NCI-H2081 (cell line): Measurements from ENCODE around the gene FTCD.
"Not testable (repeated sequence)": the region's sequence is repeated elsewhere in the genome, so short reads cannot be mapped to it uniquely, and the experiment has no call there.

ENCODE experiments used
- DNase-seq, 2 experiments: peaks; one replicate each; lab custom pipeline; 2025; lab: John Stamatoyannopoulos, UW

FTCD gene, protein sequence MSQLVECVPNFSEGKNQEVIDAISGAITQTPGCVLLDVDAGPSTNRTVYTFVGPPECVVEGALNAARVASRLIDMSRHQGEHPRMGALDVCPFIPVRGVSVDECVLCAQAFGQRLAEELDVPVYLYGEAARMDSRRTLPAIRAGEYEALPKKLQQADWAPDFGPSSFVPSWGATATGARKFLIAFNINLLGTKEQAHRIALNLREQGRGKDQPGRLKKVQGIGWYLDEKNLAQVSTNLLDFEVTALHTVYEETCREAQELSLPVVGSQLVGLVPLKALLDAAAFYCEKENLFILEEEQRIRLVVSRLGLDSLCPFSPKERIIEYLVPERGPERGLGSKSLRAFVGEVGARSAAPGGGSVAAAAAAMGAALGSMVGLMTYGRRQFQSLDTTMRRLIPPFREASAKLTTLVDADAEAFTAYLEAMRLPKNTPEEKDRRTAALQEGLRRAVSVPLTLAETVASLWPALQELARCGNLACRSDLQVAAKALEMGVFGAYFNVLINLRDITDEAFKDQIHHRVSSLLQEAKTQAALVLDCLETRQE

DNA sequence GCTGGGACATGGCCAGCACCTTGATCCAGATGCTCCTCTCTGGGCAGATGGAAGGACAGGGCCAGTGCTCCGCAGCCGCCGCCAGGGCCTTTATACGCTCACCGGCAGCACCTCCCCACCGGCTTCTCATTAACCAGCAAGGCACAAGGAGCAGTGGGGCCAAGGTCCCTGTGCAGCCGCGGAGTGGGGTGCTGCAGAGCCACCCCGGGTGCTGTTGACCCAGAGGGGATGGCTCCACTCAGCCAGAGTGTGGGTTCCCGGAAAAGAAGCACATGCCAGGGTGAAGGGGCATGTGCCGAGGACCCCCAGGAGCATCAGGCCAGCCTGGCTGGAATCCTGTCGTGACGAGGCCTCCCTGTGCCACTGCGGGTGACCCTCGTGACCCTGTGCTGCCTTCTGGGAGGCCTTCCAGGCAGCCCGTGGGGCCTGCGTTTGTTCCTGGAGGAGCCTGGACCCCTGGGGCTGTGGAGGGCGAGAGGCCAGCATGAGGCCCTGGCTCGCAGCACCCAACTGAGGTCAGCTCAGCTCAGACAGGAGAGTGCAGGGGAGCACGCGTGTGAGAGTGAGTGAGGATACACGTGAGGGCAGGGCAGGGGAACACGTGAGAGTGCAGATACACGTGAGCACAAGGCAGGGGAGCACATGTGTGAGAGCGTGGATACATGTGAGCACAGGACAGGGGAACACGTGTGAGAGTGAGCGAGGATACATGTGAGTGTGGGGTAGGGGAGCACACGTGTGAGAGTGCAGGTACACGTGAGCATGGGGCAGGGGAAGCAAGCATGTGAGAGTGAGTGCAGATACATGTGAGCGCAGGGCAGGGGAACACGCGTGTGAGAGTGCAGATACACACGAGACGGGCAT is at the start of gene FTCD:
Gene FTCD, minus strand, starts transcription at position 66 of the 864 bp plus-strand sequence. Its CDS starts 56 bp downstream, at position 10.
- DNase-seq: no peak

DNA sequence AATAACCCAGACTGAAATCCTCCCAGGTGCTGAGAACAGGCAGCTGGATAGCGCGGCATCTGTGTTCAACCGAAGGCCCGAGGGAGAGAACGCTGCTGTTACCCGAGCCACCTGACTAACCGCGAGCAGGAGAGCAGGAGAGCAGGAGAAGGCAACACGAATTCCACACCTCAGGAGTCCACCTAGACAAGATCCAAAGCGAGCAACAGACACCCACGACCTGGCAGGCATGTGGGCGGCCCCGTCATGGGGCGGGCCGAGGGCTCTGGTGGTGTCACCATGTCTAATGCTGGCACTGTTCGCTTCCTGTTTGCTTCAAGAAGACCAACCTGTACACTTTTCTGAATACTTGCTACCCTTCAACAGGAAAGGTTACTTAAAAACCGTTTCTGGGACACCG is 49.8 kb upstream of the FTCD start:
- DNase-seq: no peak

DNA sequence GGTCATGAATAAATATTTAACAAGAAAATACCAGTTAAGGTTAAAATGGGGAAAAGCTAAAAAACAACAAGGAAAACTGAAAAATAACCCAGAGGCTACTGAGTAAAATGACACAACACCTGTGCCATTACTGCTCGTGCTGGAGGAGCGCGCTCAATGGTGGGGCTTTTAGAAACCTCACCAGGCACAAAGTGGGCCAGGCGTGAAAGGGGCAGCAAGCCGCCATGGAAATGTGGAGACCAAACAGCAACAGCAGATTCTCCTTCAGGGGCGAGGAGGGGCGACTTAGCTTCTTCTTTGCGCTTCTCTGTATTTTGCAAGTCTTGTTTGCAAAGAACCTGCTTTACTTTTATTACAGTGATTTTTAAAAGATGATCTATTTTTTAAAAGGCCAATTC is 47.8 kb upstream of the FTCD start:
- DNase-seq: no peak

DNA sequence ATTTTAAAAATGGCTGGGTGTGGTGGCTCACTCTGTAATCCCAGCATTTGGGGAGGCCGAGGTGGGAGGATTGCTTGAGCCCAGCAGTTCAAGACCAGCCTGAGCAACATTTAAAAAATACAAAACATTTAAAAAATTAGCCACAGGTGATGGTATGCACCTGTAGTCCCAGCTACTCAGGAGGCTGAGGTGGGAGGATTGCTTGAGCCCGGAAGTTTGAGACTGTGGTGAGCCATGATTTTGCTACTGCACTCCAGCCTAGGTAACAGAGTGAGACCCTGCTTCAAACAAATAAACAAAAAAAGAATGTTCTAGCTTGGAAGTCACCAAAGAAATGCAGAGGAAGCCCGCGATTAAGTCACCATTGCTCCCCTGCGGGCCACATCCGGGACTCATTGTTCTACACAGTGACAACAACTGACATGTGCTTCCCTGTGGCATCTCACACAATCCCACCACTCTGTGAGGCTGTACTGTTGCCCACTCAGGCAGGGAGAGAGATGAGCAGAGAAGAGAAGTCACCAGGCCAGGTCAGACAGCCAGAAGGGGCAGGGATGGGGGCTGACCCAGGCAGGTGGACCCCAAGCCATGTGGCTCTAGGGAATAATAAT is 47.3 kb upstream of the FTCD start:
- no peak for DNase-seq

DNA sequence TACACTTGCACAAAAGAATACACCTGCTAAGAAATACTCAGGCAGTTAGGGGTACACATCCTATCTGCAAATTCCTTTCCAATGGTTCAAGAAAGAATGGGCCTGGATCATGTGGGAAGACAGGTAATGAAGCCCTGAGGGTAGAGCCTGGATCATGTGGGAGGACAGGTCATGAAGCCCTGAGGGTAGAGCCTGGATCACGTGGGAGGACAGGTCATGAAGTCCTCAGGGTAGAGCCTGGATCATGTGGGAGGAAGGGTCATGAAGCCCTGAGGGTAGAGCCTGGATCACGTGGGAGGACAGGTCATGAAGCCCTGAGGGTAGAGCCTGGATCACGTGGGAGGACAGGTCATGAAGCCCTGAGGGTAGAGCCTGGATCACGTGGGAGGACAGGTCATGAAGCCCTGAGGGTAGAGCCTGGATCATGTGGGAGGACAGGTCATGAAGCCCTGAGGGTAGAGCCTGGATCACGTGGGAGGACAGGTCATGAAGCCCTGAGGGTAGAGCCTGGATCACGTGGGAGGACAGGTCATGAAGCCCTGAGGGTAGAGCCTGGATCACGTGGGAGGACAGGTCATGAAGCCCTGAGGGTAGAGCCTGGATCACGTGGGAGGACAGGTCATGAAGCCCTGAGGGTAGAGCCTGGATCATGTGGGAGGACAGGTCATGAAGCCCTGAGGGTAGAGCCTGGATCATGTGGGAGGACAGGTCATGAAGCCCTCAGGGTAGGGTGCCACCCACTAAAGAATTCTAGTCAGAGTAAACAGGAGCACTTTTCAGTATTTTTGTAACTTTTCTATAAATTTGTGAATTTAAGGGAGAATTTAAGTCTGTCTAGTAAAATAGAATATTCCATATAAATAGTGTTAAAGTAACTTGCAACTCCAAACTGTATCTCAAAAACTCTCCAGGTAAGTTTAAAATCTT is 45.8 kb upstream of the FTCD start:
- not testable (repeated sequence) for DNase-seq

DNA sequence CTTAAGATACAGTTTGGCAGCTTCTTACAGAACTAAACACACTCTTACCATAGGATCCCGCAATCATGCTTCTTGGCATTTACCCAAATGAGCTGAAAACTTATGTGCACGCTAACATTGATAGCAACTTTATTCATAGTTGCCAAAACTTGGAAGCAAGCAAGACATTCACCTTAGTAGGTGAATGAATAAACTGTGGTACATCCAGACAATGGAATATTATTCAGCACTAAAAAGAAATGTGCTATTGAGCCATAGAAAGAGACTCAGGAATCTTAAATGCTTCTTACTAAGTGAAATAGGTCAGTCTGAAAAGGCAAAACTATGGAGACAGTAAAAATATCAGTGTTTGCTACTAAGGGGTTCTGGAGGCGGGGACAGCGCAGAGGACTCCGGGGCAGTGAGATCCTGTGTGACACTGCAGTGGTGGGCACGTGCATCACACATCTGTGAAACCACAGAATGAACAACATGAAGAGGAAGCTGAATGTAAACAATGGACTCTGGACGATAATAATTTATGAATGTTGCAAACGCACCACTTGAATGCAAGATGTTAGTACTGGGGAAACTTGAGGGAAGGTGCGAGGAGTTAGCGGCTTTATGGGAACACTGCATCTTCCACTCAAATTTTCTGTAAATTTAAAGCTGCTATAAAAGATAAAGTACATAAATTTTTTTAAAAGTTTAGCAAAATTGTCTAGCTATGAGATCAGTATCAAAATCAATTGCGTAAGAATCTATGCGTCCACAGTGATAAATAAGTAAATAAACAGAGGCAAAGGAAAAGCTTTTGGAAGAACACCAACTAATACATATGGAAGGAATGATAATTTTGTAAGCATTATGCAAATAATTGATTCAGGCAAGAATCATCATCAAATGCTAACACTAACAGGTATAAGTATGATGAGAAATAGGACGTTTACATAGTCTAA is 44.3 kb upstream of the FTCD start:
- DNase-seq: no peak

DNA sequence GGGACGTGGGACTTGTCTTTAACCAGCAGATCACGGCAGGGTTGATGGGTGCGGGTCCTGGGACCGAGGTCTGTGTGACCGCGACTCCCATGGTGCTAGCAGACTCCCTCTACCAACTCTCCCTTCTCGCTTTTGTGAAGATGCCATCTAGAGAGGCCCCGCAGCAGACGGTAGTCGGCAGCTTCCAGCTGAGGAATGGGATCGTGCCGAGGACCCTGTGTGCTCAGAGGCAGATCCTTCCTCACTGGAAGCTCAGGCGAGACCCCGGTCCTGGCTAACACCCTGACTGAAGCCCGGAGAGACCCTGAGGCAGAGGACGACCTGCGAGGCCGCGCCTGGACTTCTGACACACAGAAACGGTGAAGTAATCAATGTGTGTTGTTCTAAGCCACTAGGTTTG is 41.4 kb upstream of the FTCD start:
- DNase-seq: no peak

DNA sequence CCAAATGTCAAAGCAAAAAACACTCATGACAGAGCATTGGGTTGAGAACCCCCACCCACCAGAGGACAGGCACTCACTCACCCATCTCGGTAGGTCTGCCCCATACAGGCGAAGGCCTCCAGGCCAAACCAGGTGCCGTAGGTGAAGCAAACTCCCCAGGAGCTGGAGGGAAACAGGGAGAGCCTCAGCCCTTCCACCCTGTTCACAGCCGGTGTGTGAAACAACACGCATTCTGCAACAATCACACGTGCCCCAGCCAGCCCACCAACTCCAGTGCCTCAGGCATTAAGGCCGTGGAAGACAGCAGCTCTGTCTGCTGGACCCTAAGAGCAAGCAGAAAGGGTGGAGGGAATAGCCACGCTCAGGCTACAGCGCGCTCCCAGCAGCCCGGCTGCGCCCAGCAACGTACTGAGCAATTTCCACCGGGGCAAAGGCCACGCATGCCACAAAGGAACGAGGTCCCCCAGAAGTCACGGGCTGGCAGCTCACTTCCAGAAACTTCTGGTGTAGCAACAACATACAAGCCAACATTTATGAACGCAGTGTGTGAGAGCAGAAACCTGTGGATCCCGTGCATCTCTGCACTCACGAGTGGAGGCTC is 40.3 kb upstream of the FTCD start:
- DNase-seq: no peak

DNA sequence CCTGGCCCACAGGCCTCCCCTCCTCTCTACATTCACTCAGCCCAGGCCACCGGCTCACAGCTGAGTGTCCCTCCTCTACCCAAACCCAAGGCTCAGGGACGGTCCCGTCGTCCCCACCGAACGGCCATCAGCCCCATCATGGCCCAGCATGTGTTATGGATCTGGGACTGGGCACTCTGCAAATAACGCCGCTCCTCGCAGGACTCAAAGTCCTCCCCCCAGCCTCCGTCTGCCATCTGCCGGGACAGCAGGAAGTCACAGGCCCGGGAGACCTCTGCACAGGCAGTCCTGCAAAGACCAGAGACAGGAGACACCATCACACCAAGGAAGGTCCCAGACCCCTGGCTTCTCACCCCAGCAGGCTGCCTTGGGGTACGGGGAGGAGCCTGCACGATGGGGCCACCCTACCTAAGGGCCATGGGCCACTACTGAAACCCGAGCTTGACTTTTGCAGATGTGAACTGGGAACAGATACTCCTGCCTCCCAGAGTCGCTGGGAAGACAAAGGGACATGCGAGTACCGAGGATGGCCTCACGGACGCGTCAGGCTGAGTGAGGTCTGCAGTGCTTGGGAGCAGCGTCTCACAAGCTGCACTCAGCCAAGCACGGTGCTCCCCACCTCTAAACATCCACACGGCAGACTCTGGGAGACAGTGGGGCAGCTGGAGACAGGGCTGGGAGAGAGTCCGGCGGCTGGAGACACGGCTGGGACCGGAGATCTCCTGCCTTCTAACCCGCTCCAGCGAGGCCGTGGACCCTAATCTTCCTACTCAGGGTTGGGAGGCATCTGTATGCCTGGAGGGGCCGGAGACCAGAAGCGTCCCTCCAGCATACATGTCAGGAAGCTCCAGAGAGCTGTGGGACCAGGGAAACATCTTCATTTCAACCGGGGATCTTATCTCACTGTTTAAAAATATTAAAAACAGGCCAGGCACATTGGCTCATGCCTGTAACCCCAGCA is 39.3 kb upstream of the FTCD start:
- DNase-seq: no peak

DNA sequence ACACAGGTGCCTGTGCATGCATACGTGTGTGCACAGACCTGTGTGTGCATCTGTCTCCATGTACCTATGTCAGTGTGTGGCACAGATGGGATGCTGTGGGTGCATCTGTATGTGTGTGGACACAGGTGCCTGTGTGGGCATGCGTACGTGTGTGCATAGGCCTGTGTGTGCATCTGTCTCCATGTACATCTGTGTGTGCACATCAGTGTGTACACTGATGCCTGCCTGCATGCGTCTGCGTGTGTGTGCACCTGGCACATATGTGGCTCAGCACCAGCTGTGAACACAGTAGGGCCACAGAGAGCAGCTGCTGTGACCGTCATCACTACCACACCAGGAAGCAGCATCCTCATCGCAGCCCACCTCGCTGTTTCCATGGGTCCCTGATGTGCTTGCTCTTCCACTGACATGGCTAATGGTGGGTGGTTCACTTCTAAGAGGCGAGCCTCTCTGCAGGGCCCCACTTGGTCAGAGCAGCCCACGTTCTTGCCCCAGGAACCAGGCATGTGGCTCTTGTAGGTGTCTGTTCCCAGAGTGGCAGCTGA is 38.5 kb upstream of the FTCD start:
- no peak for DNase-seq

DNA sequence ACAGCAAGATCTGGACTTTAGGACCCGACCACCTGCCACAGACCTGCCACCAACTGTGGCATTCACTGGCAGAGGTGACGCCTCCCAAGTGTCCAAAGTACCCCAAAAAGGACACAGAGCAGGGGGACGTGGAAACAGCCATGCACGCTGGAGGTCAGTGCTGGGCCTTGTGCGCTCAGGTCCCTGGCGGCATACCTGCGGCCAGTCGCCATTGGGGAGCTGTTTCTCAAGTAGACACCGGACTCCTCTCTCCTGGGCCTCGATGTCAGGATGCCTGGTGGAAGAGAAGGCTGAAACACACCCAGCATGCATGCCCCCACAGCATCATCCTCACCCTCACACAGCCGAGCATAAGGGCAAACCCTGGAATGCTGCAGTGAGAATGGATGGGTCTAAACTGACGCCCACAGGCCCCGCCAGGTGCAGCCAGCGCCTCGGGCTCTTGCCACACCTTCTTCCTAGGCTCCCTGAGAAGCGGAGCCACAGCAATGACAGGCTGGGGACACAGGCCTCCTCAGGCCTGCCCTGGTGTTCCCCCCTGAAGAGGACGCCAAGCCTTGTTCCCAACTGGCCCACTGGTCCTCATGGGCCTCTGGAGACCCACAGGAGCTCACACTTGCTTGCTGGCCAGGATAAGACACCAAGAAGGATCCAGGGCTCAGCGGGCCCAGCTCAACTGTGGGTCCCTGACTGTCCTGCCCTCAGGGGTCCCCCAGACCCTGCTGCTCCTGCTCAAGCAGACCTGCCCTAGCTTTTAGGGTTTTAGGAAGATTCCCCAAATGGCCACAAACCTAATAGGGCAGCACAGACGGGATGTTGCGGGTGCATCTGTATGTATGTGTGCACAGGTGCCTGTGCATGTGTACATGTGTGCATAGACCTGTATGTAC is 36.6 kb upstream of the FTCD start:
- no peak for DNase-seq

DNA sequence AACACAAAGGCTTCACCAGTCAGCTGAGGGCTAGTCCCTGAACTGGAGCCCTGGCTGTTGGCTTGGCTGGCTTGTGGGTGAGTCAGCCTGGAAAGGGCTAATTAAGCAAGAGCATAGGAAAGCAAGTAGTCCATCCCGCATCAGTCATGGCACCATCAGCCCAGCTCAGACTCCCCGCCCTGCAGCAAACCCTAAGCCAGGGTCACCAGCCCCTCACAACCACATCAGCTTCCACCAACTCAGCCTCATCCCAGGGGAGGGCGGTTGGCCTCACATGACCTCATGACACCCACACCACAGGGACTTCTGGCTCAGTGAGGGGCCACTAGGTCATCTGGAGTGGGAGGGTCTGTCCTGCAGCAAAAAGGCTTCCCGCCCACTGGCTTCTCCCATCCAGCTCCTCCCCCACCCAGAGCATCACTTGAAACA is 35.9 kb upstream of the FTCD start:
- no peak for DNase-seq

DNA sequence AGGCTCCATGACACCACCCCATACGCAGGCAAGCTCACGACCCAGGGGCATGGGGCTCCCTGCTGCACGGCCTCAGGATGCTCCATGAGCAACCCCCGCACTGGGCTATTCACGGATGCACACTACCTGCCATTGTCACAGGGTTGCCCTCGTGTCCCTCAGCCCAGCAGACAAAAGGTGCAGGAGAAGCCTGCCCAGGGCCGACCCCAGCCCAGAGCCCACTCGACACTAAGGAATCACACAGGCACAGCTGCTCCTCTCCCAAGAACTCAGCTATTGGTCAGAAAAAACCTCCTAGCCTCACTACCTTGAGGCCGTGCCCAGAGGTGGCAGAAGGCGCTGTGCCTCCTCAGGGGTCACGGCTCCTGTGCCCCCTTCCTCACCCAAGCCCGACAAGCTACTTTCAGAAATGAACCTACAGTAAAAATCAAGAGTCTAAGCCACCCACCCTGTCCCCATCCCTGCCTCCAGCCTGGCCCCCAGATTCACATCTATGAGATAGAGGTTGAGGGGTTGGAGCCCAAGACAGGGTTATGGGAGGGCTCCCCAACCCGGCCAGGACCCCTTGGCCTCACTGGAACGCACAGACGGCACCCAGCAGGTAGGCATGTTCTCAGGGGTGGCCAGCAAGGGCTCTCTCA is 35.2 kb upstream of the FTCD start:
- DNase-seq: no peak

DNA sequence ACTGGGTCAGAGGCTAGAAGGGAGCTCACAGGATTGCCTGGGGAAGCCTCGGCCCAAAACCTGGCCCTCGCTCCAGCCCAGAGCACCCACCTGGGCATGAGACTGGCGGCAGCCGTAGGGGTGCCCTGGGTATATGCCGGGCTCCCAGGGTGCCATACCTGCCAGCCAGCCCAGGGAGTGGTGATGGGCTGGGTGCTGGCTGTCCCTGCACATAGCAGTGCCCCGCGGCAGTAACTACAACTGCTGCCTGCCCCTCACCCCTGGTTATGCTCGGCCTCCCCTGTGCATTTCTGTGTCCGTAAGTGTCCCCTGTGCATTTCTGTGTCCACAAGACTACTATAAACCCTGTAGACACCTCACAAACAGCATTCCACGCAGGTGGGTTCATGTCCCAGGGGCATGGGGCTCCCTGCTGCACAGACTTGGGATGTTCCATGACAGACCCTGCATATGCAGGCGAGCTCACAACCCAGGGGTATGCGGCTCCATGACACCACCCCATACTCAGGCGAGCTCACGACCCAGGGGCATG is 34.6 kb upstream of the FTCD start:
- DNase-seq: no peak

DNA sequence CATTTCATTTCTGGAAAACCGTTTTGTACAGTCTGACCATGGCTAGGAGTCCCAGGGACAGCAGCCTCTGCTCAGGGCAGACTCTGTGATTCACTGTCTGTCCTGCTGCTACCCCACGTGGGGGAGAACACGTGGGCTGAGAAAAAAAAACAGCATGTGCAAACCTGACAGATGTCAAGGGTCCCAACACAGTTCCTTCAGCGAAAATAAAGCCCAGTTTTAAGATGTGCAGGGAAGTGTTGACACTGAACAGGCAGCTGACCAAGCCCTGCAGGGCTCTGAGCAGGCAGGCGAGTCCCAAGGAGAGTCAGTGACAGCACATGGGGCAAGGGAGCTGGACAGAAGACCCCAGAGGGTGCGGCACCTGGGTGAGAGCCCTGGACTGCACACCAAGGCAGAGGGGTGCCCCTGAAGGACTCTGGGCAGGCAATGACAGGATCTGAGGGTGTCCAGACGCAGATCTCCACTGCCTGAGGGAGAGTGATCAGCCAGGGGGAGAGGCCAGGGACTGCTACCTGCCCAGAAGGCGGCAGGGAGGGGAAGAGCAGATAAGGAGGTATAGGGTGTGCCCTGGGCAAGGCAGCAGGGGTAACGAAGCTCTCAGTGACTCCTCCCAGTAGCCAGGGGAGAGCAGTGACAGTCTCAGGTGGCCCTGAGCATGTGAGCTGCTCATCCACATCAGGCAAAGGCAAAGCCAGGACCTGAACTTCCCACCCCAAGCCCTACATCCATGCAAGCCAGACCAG is 34.0 kb upstream of the FTCD start:
- no peak for DNase-seq
